D341Med (cell line): ENCODE results near the gene XRN2.

Source experiments
- DNase-seq: peaks from one replicate; pipeline ENCODE4 v3.0.0; 2012; ENCODE audit warnings: low spot score

The XRN2 gene

GRCh38 chr20:21303061-21303871, at the start of gene XRN2:
Gene XRN2, plus strand, starts transcription at chr20:21303331. Its CDS starts 68 bp downstream, at chr20:21303399.
- DNase-seq: peak; percentile 95

GRCh38 chr20:21257192-21257591, 45.9 kb upstream of the XRN2 start:
- DNase-seq: no peak

GRCh38 chr20:21258411-21258810, 44.7 kb upstream of the XRN2 start:
- no peak for DNase-seq

GRCh38 chr20:21259346-21259745, 43.8 kb upstream of the XRN2 start:
- DNase-seq: no peak

- no peak for DNase-seq
Observed at GRCh38 chr20:21262812-21263211, 40.3 kb upstream of the XRN2 start.

- DNase-seq: no peak
Observed at GRCh38 chr20:21265261-21266190, 37.6 kb upstream of the XRN2 start.

- DNase-seq: no peak
Observed at GRCh38 chr20:21266191-21266536, 37.0 kb upstream of the XRN2 start.

- no peak for DNase-seq
Observed at GRCh38 chr20:21269772-21270171, 33.4 kb upstream of the XRN2 start.

- no peak for DNase-seq
Observed at GRCh38 chr20:21270806-21271205, 32.3 kb upstream of the XRN2 start.

GRCh38 chr20:21272279-21272678, 30.9 kb upstream of the XRN2 start:
- no peak for DNase-seq

- no peak for DNase-seq
Observed at GRCh38 chr20:21272679-21273078, 30.5 kb upstream of the XRN2 start.

GRCh38 chr20:21273755-21274386, 29.3 kb upstream of the XRN2 start:
- no peak for DNase-seq

GRCh38 chr20:21278829-21279228, 24.3 kb upstream of the XRN2 start:
- no peak for DNase-seq

GRCh38 chr20:21279706-21280521, 23.2 kb upstream of the XRN2 start:
- DNase-seq: no peak

GRCh38 chr20:21280522-21281016, 22.6 kb upstream of the XRN2 start:
- DNase-seq: no peak

GRCh38 chr20:21286775-21287174, 16.4 kb upstream of the XRN2 start:
- no peak for DNase-seq

- no peak for DNase-seq
Observed at GRCh38 chr20:21288587-21289370, 14.4 kb upstream of the XRN2 start.

- no peak for DNase-seq
Observed at GRCh38 chr20:21289651-21290050, 13.5 kb upstream of the XRN2 start.

- DNase-seq: no peak
Observed at GRCh38 chr20:21291026-21291425, 12.1 kb upstream of the XRN2 start.

GRCh38 chr20:21294755-21295154, 8.4 kb upstream of the XRN2 start:
- no peak for DNase-seq
